Spleen (tissue), 11 donors: ENCODE measurements around the gene ATP1A1. TPM values are rescaled to one million over a fixed set of nuclear protein-coding genes. Genes with fewer than 3 reads are reported as not detected.

Experiments used
- DNase-seq: peaks from one replicate; pipeline ENCODE4 v3.0.0-alpha.2; 2020
- H3K27ac ChIP-seq, 8 donors: fragments of 200-600 bp; sonication (generic) in 7 of 8; 1 replicate in 4 of 8; 2 replicates in 4 of 8; pipeline versions ENCODE4 v1.5.0 to v1.8.0; 2016 to 2021; ENCODE audit warnings: inconsistent platforms in 4 of 8, mild to moderate bottlenecking in 4 of 8, moderate library complexity in 1 of 8
- H3K27me3 ChIP-seq, 7 donors: fragments of 200-600 bp; sonication (generic) in 6 of 7; replicated peaks in 1 of 7; 1 replicate in 4 of 7; 2 replicates in 3 of 7; pipeline versions ENCODE4 v1.5.0 to v1.8.0; 2016 to 2021; ENCODE audit warnings: inconsistent platforms in 3 of 7, mild to moderate bottlenecking in 1 of 7
- H3K36me3 ChIP-seq, 6 donors: fragments of 200-600 bp; sonication (generic) in 5 of 6; 1 replicate in 4 of 6; 2 replicates in 2 of 6; pipeline versions ENCODE4 v1.5.0 to v1.8.0; 2016 to 2021; ENCODE audit warnings: inconsistent platforms in 2 of 6
- H3K4me1 ChIP-seq, 6 donors: fragments of 200-600 bp; sonication (generic) in 5 of 6; 1 replicate in 3 of 6; 2 replicates in 3 of 6; pipeline versions ENCODE4 v1.5.0 to v1.8.0; 2016 to 2021; ENCODE audit warnings: inconsistent platforms in 3 of 6
- H3K4me3 ChIP-seq, 8 donors: fragments of 200-600 bp; sonication (generic) in 7 of 8; 1 replicate in 4 of 8; 2 replicates in 4 of 8; pipeline versions ENCODE4 v1.5.0 to v1.8.0; 2016 to 2021; ENCODE audit warnings: inconsistent platforms in 4 of 8, mild to moderate bottlenecking in 4 of 8, moderate library complexity in 2 of 8
- H3K9me3 ChIP-seq, 8 donors: fragments of 200-600 bp; sonication (generic) in 7 of 8; 1 replicate in 4 of 8; 2 replicates in 4 of 8; pipeline versions ENCODE4 v1.5.0 to v1.8.0; 2016 to 2021; ENCODE audit warnings: inconsistent platforms in 4 of 8
- CTCF ChIP-seq, 11 experiments: fragments of 200-600 bp in 7 of 11; fragments of 450-650 bp in 4 of 11; sonication (generic) in 4 of 11; IDR thresholded peaks in 8 of 11; conservative IDR thresholded peaks in 3 of 11; 1 replicate in 7 of 11; 2 replicates in 4 of 11; pipeline versions ENCODE4 v1.4.0 to v1.8.0; 2016 to 2021; ENCODE audit warnings: antibody characterized with exemption in 11 of 11, inconsistent platforms in 4 of 11, mild to moderate bottlenecking in 1 of 11
- POLR2A ChIP-seq, 3 donors: fragments of 450-650 bp; IDR thresholded peaks; one replicate each; pipeline ENCODE4 v1.5.1; 2017; ENCODE audit warnings: antibody characterized with exemption in 3 of 3, mild to moderate bottlenecking in 1 of 3
- POLR2AphosphoS5 ChIP-seq, 3 donors: sonication (generic); formaldehyde crosslinking; IDR thresholded peaks; one replicate each; pipeline ENCODE4 v1.5.1; 2017; ENCODE audit warnings: antibody characterized with exemption in 3 of 3
- WGBS, 5 donors: extraction: QIAGEN DNeasy Blood & Tissue Kit in 3 of 5; methylation state at CpG; one replicate each; pipeline versions ENCODE4 v1.1.5 to v1.1.7; 2013 to 2018; 5-methylcytosine and 5-hydroxymethylcytosine counted together
- intact Hi-C: fragments of 100-400 bp; cut with DNase I; formaldehyde crosslinking; loops from one replicate; pipeline ENCODE4 v1.15.0; 2023; ENCODE audit warnings: low total_unique reads
- polyA plus RNA-seq, 3 donors: library from polyadenylated mRNA; stranded (reverse); fragments of 200-250 nt; gene quantifications; one replicate each; pipeline ENCODE4 v1.2.1, GENCODE V29; 2013
- total RNA-seq, 7 donors: library from RNA; depleted of rRNA in 3 of 7; stranded (reverse); fragments of >200 nt in 3 of 7; fragmentation: NEBNext Ultra II Directional in 4 of 7; extraction: Animal tissue kit (Norgen Biotek cat#: 25700) in 4 of 7; gene quantifications; one replicate each; pipeline versions ENCODE4 v1.1.0 to v1.2.1, GENCODE V29; 2016 to 2021
- donor health status: healthy with polysubstance abuse.
- donor health status: DM: no; HTN: no; CAD: no; lungs with moderate emphysema.
- donor health status: DM: no; HTN: no; CAD: no.
- donor health status: Bipolar disorder and iron deficiency.
- donor health status: healthy.
- donor health status: DM: no; HTN: no; CAD: no.
- donor health status: DM: yes; HTN: yes; CAD: no.

Gene ATP1A1
- total and polyA plus RNA-seq, 10 donors: 34.5 to 209 (median 130) TPM

GRCh38 chr1:116391185-116391584, 18.1 kb downstream of the ATP1A1 start:
- DNase-seq: no peak
- WGBS, 5 donors: 84 to 94% (median 89%) methylated on average over 1 of the region's 1 CpG
- Histone ChIP-seq H3K27me3 (no peaks in the 10 kb centered on the region), H3K4me3 (no peak overlapping the region), H3K9me3 (no peaks in the 10 kb centered on the region), H3K27ac (no peak overlapping the region), H3K4me1 (no peaks in the 10 kb centered on the region), H3K36me3 (peaks cover 9 to 100% (median 95%) of the 10 kb centered on the region in 6 donors)
- TF ChIP-seq POLR2AphosphoS5 (IDR thresholded peaks at IDR 0.05) (no peak), POLR2A (IDR thresholded peaks at IDR 0.05) (no peak), CTCF (IDR thresholded peaks at IDR 0.05 in 8 of 11, conservative IDR thresholded peaks at IDR 0.05 in 3 of 11) (no peak)
- intact Hi-C loops: no loop called here

- Histone ChIP-seq H3K27ac (no peak overlapping the region), H3K4me1 (no peaks in the 10 kb centered on the region), H3K27me3 (no peaks in the 10 kb centered on the region), H3K9me3 (no peaks in the 10 kb centered on the region), H3K4me3 (no peak overlapping the region), H3K36me3 (peaks cover 10 to 100% (median 96%) of the 10 kb centered on the region in 6 donors)
- no peak for TF ChIP-seq POLR2A (IDR thresholded peaks at IDR 0.05)
- TF ChIP-seq CTCF (IDR thresholded peaks at IDR 0.05 in 8 of 11, conservative IDR thresholded peaks at IDR 0.05 in 3 of 11): no peak
- no peak for TF ChIP-seq POLR2AphosphoS5 (IDR thresholded peaks at IDR 0.05)
- intact Hi-C loops: no loop called here
- DNase-seq: no peak
- WGBS, 5 donors: 90 to 98% (median 94%) methylated on average over 10 of the region's 10 CpGs
These were observed 19.8 kb downstream of the ATP1A1 start for GRCh38 chr1:116392717-116393404.

GRCh38 chr1:116393792-116394191, 20.7 kb downstream of the ATP1A1 start:
- Histone ChIP-seq H3K27me3 (no peaks in the 10 kb centered on the region), H3K4me1 (no peaks in the 10 kb centered on the region), H3K9me3 (no peaks in the 10 kb centered on the region), H3K27ac (no peak overlapping the region), H3K36me3 (peaks cover 17 to 100% (median 96%) of the 10 kb centered on the region in 6 donors), H3K4me3 (no peak overlapping the region)
- DNase-seq: no peak
- intact Hi-C loops: no loop called here
- 94 to 96% (median 94%) methylated on average over 2 of the region's 2 CpGs for WGBS, 5 donors
- TF ChIP-seq POLR2A (IDR thresholded peaks at IDR 0.05): no peak
- TF ChIP-seq CTCF (IDR thresholded peaks at IDR 0.05 in 8 of 11, conservative IDR thresholded peaks at IDR 0.05 in 3 of 11): no peak
- TF ChIP-seq POLR2AphosphoS5 (IDR thresholded peaks at IDR 0.05): no peak

GRCh38 chr1:116394270-116394669, 21.2 kb downstream of the ATP1A1 start:
- no peak for TF ChIP-seq POLR2A (IDR thresholded peaks at IDR 0.05)
- TF ChIP-seq POLR2AphosphoS5 (IDR thresholded peaks at IDR 0.05): no peak
- TF ChIP-seq CTCF (IDR thresholded peaks at IDR 0.05 in 8 of 11, conservative IDR thresholded peaks at IDR 0.05 in 3 of 11): no peak
- H3K4me3 ChIP-seq: no peak overlapping the region
- no peaks in the 10 kb centered on the region for H3K27me3 ChIP-seq
- H3K9me3 ChIP-seq: no peaks in the 10 kb centered on the region
- intact Hi-C loops: no loop called here
- no peak for DNase-seq
- H3K36me3 ChIP-seq: peaks cover 17 to 100% (median 96%) of the 10 kb centered on the region in 6 donors
- H3K4me1 ChIP-seq: no peaks in the 10 kb centered on the region
- 79 to 87% (median 83%) methylated on average over 4 of the region's 4 CpGs for WGBS, 5 donors
- H3K27ac ChIP-seq: no peak overlapping the region
